ENCODE results near the gene PCDHB11.
A peak's percentile ranks its signal among the peaks of the same experiment; 100 is the strongest.
"Not testable (repeated sequence)": the region's sequence is repeated elsewhere in the genome, so short reads cannot be mapped to it uniquely, and the experiment has no call there.

PCDHB11 gene

GRCh38 chr5:141186897-141187512 lies 12.4 kb upstream of the PCDHB11 start, which contains the start of gene PCDHB9:
Gene PCDHB9, plus strand, starts transcription at chr5:141187161. Its CDS starts 158 bp downstream, at chr5:141187319.
- no peak for DNase-seq (ENCODE audit: low spot score)

GRCh38 chr5:141188682-141189081 lies 10.7 kb upstream of the PCDHB11 start:
- not testable (repeated sequence) for DNase-seq (ENCODE audit: low spot score)

DNA sequence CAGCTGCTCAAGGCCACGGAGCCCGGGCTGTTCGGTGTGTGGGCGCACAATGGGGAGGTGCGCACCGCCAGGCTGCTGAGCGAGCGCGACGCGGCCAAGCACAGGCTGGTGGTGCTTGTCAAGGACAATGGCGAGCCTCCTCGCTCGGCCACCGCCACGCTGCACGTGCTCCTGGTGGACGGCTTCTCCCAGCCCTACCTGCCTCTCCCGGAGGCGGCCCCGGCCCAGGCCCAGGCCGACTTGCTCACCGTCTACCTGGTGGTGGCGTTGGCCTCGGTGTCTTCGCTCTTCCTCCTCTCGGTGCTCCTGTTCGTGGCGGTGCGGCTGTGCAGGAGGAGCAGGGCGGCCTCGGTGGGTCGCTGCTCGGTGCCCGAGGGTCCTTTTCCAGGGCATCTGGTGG lies 10.3 kb upstream of the PCDHB11 start:
- not testable (repeated sequence) for DNase-seq (ENCODE audit: low spot score)

DNA sequence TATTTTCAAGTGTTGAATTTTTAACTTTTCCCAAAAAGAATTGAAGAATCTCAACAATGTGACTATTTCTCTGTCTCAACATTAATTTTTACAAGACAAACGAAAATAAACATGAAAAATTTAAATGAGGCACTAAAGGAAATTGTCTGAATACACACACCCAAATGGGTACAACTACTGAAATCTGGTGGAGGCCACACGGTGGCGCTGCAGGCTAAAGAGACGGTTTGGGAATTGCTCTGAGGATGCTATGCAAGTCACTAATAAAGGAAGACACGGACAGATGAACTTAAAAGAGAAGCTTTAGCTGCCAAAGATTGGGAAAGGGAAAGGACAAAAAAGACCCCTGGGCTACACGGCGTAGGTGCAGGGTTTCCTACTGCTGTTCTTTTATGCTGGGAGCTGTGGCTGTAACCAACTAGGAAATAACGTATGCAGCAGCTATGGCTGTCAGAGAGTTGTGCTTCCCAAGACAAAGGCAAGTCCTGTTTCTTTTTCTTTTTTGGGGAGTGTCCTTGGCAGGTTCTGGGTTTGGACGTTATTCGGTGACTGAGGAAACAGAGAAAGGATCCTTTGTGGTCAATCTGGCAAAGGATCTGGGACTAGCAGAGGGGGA lies 7.2 kb upstream of the PCDHB11 start, which contains the start of gene PCDHB10:
TSS of gene PCDHB10 (plus strand) at position 244 of the 616 bp plus-strand sequence. CDS start at position 444, 200 bp downstream.
- DNase-seq (ENCODE audit: low spot score): peak; percentile 27

DNA sequence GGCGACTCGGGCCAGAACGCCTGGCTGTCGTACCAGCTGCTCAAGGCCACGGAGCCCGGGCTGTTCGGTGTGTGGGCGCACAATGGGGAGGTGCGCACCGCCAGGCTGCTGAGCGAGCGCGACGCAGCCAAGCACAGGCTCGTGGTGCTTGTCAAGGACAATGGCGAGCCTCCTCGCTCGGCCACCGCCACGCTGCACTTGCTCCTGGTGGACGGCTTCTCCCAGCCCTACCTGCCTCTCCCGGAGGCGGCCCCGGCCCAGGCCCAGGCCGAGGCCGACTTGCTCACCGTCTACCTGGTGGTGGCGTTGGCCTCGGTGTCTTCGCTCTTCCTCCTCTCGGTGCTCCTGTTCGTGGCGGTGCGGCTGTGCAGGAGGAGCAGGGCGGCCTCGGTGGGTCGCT lies 5.1 kb upstream of the PCDHB11 start:
- DNase-seq (ENCODE audit: low spot score): not testable (repeated sequence)

- DNase-seq (ENCODE audit: low spot score): no peak
These were observed 3.1 kb upstream of the PCDHB11 start for GRCh38 chr5:141196363-141196762.

GRCh38 chr5:141201126-141201525 lies 1.7 kb downstream of the PCDHB11 start:
- DNase-seq (ENCODE audit: low spot score): not testable (repeated sequence)

- not testable (repeated sequence) for DNase-seq (ENCODE audit: low spot score)
These were observed 2.2 kb downstream of the PCDHB11 start for GRCh38 chr5:141201646-141202045.

GRCh38 chr5:141208478-141208877 lies 9.1 kb downstream of the PCDHB11 start, which contains the start of gene PCDHB12:
Gene PCDHB12, plus strand, starts transcription at chr5:141208719. Its CDS starts 189 bp downstream, at chr5:141208908.
- peak; percentile 16 for DNase-seq (ENCODE audit: low spot score)

DNA sequence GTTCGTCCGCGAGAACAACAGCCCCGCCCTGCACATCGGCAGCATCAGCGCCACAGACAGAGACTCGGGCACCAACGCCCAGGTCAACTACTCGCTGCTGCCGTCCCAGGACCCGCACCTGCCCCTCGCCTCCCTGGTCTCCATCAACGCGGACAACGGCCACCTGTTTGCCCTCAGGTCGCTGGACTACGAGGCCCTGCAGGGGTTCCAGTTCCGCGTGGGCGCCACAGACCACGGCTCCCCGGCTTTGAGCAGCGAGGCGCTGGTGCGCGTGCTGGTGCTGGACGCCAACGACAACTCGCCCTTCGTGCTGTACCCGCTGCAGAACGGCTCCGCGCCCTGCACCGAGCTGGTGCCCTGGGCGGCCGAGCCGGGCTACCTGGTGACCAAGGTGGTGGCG lies 10.9 kb downstream of the PCDHB11 start:
- DNase-seq (ENCODE audit: low spot score): not testable (repeated sequence)

DNA sequence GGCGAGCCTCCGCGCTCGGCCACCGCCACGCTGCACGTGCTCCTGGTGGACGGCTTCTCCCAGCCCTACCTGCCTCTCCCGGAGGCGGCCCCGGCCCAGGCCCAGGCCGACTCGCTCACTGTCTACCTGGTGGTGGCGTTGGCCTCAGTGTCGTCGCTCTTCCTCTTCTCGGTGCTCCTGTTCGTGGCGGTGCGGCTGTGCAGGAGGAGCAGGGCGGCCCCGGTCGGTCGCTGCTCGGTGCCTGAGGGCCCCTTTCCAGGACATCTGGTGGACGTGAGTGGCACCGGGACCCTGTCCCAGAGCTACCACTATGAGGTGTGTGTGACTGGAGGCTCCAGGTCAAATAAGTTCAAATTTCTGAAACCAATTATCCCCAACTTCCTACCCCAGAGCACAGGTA lies 11.4 kb downstream of the PCDHB11 start:
- DNase-seq (ENCODE audit: low spot score): not testable (repeated sequence)

- DNase-seq (ENCODE audit: low spot score): peak; percentile 23
These were observed 14.4 kb downstream of the PCDHB11 start, which contains the start of gene PCDHB13 for GRCh38 chr5:141213656-141214339. Gene PCDHB13, plus strand, starts transcription at chr5:141213919. Its CDS starts 205 bp downstream, at chr5:141214124.

GRCh38 chr5:141214583-141214982 lies 15.2 kb downstream of the PCDHB11 start:
- DNase-seq (ENCODE audit: low spot score): not testable (repeated sequence)

GRCh38 chr5:141215504-141215903 lies 16.1 kb downstream of the PCDHB11 start:
- DNase-seq (ENCODE audit: low spot score): not testable (repeated sequence)

DNA sequence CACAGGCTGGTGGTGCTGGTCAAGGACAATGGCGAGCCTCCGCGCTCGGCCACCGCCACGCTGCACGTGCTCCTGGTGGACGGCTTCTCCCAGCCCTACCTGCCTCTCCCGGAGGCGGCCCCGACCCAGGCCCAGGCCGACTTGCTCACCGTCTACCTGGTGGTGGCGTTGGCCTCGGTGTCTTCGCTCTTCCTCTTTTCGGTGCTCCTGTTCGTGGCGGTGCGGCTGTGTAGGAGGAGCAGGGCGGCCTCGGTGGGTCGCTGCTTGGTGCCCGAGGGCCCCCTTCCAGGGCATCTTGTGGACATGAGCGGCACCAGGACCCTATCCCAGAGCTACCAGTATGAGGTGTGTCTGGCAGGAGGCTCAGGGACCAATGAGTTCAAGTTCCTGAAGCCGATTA lies 16.6 kb downstream of the PCDHB11 start:
- DNase-seq (ENCODE audit: low spot score): not testable (repeated sequence)

GRCh38 chr5:141223112-141223783 lies 23.8 kb downstream of the PCDHB11 start, which contains the start of gene PCDHB14:
Gene PCDHB14, plus strand, starts transcription at chr5:141223343. Its CDS starts 163 bp downstream, at chr5:141223506.
- no peak for DNase-seq (ENCODE audit: low spot score)

- not testable (repeated sequence) for DNase-seq (ENCODE audit: low spot score)
These were observed 25.4 kb downstream of the PCDHB11 start for GRCh38 chr5:141224844-141225243.

DNA sequence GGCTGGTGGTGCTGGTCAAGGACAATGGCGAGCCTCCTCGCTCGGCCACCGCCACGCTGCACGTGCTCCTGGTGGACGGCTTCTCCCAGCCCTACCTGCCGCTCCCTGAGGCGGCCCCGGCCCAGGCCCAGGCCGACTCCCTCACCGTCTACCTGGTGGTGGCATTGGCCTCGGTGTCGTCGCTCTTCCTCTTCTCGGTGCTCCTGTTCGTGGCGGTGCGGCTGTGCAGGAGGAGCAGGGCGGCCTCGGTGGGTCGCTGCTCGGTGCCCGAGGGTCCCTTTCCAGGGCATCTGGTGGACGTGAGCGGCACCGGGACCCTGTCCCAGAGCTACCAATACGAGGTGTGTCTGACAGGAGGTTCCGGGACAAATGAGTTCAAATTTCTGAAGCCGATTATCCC lies 26.0 kb downstream of the PCDHB11 start:
- DNase-seq (ENCODE audit: low spot score): not testable (repeated sequence)

GRCh38 chr5:141234109-141234667 lies 34.8 kb downstream of the PCDHB11 start:
- DNase-seq (ENCODE audit: low spot score): no peak

DNA sequence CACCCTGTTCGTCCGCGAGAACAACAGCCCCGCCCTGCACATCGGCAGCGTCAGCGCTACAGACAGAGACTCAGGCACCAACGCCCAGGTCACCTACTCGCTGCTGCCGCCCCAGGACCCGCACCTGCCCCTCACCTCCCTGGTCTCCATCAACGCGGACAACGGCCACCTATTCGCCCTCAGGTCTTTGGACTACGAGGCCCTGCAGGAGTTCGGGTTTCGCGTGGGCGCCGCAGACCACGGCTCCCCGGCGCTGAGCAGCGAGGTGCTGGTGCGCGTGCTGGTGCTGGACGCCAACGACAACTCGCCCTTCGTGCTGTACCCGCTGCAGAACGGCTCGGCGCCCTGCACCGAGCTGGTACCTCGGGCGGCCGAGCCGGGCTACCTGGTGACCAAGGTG lies 36.5 kb downstream of the PCDHB11 start:
- not testable (repeated sequence) for DNase-seq (ENCODE audit: low spot score)

- DNase-seq (ENCODE audit: low spot score): no peak
These were observed 37.3 kb downstream of the PCDHB11 start for GRCh38 chr5:141236516-141237313.
